Measurements from ENCODE around the gene LENEP. TPM values are rescaled to one million over a fixed set of nuclear protein-coding genes. Genes with fewer than 3 reads are reported as not detected.

LENEP gene
- total RNA-seq, 1 experiment from 2014 or later = 2.8 TPM

- Histone ChIP-seq H3K9ac (ENCODE audit: extremely low read depth, insufficient read length, low read length) (peak overlapping the region; percentile 68), H2AK5ac (ENCODE audit: insufficient read length, low read length) (no peak overlapping the region), H3K79me1 (ENCODE audit: insufficient read depth, low read depth, low read length, poor library complexity, severe bottlenecking) (peaks cover 4% of the 10 kb centered on the region), H3K9me3 (ENCODE audit: control insufficient read depth, low read depth, low read length) (no peaks in the 10 kb centered on the region), H2AFZ (ENCODE audit: low read length) (no peak overlapping the region), H4K8ac (replicated peaks; ENCODE audit: insufficient read length, low read depth, low read length) (no peak overlapping the region), H2BK20ac (ENCODE audit: low read depth, low read length, poor library complexity, severe bottlenecking) (no peak overlapping the region), H4K91ac (ENCODE audit: insufficient read length, low read depth, low read length) (no peak overlapping the region), H3K18ac (ENCODE audit: insufficient read length, low read depth, low read length) (peak overlapping the region; percentile 41), H3K23ac (ENCODE audit: insufficient read length, low read depth, low read length) (no peak overlapping the region), H3K4ac (ENCODE audit: low read depth, low read length) (no peak overlapping the region), H4K5ac (ENCODE audit: insufficient read length, low read depth, low read length) (no peak overlapping the region), H2BK12ac (ENCODE audit: insufficient read length, low read depth, low read length) (no peak overlapping the region), H3K27me3 (ENCODE audit: insufficient read depth, low read length) (no peaks in the 10 kb centered on the region), H2BK120ac (ENCODE audit: low read depth, low read length, poor library complexity, severe bottlenecking) (no peak overlapping the region), H3T11ph (ENCODE audit: low read length) (peak overlapping the region; percentile 93), H2BK5ac (ENCODE audit: insufficient read length, low read length) (peak overlapping the region; percentile 21), H3K4me1 (ENCODE audit: insufficient read depth, low read length) (peaks cover 4% of the 10 kb centered on the region; the same call in 1 of the 2 replicates), H3K56ac (ENCODE audit: insufficient read length, low read depth, low read length) (no peak overlapping the region), H2BK15ac (ENCODE audit: low read depth, low read length) (no peak overlapping the region), H3K14ac (ENCODE audit: insufficient read depth, low read length) (peak overlapping the region; percentile 75; the same call in 1 of the 2 replicates), H3K4me2 (ENCODE audit: insufficient read depth, insufficient read length, low read length) (peak overlapping the region; percentile 68), H3K79me2 (ENCODE audit: insufficient read depth, low read length) (peaks cover 34% of the 10 kb centered on the region), H4K20me1 (ENCODE audit: control insufficient read depth, insufficient read depth, insufficient read length) (no peaks in the 10 kb centered on the region), H3K23me2 (ENCODE audit: insufficient read length, low read depth, low read length, poor library complexity, severe bottlenecking) (peaks cover 42% of the 10 kb centered on the region), H3K27ac (ENCODE audit: insufficient read length, low read depth, low read length) (peak overlapping the region; percentile 97)
- Mint-ChIP-seq H3K27me3 (ENCODE audit: low read depth) (no peaks in the 10 kb centered on the region), H3K9me3 (no peaks in the 10 kb centered on the region), H3K27ac (no peak overlapping the region; a peak in 1 of 7 replicates), H3K4me3 (no peak overlapping the region; a peak in 1 of 5 replicates), H3K36me3 (ENCODE audit: insufficient read depth in 1 of 3, low read depth in 3 of 3) (peaks cover 8 to 31% (median 14%) of the 10 kb centered on the region in 3 experiments; a peak in 6 of 7 replicates), H3K4me1 (peaks cover 38 to 40% of the 10 kb centered on the region in 2 experiments)
- TF ChIP-seq CTCF (conservative IDR thresholded peaks at IDR 0.05) = peak; percentile 21; the same call in 1 of the 3 replicates
- peak; percentile 98 for DNase-seq
- WGBS (ENCODE audit: extremely low coverage, insufficient read length, low lambda C conversion rate) = no CpG with 5 or more reads among the region's 37 CpGs
Measured at GRCh38 chr1:154973344-154974101, 19.9 kb upstream of the LENEP start.
